HG03139 (cell line): ENCODE measurements around the gene HMGA1.

Source experiments
- ATAC-seq: cut with Tn5 transposase; IDR thresholded peaks from one replicate; pipeline ENCODE4 v1.9.1; 2021; ENCODE audit not compliant: unreplicated experiment

The HMGA1 gene

DNA sequence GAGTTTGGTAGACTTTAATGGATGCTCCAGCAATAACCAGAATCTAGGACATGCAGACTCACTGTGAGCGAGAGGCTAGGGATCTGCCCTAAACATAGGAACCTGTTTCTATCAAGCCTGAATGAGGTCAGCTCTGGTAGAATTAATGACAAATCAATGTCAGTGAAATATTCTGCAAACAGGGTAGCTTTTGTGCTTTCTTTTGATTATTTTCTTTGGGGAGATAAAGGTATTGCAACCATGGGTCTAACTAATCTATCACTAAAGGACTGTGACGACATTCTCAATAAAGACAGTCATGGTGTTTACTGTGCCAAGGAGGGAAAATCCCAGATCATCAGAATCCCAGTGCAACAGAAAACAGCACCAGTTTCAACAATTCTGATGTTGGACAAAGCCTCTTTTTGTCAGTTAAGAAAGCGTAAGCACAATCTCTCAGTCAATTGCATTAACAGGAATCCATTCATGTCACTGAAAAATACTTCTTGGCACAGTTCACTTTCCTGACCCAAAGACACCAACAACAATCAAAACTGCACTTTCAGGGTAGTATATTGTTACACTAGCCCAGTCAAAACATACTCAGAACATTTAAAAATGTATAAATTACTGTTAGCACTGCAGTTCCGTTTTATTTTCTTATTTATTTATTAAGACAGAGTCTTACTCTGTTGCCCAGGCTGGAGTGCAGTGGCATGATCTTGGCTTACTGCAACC is 48.9 kb downstream of the HMGA1 start:
- no peak for ATAC-seq

DNA sequence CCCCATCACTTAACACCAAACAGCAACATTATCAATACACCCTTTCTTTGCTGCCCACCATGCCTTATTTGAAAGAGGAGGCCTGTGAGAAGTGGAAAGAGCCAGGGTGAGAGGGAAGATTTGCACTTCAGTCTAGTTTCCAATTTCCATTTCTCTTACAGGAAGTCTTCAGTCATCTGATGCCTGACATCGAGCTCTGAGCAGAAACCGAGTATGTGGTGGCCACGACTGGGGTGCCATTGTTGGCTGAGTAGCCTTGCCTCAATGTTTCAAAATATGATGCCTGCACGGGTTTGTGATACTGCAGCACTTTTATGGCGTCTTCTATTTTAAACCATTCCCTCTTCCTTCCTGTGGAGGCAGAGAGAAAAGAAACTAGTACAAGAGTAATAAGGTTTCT is 51.9 kb downstream of the HMGA1 start:
- ATAC-seq: no peak

DNA sequence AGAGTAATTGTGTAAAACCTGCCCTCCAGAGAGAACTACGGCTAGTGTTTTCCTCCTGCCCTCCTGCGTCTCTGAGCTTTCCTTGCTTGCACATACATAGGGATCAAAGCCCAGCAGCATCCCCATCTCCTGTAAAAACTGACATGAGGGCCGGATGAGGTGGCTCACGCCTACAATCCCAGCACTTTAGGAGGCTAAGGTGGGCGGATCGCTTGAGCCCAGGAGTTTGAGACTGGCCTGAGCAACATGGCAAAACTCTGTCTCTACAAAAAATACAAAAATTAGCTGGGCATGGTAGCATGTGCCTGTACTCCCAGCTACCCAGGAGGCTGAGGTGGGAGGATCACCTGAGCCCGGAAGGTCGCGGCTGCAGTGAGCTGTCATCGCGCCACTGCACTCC is 52.5 kb downstream of the HMGA1 start:
- no peak for ATAC-seq

DNA sequence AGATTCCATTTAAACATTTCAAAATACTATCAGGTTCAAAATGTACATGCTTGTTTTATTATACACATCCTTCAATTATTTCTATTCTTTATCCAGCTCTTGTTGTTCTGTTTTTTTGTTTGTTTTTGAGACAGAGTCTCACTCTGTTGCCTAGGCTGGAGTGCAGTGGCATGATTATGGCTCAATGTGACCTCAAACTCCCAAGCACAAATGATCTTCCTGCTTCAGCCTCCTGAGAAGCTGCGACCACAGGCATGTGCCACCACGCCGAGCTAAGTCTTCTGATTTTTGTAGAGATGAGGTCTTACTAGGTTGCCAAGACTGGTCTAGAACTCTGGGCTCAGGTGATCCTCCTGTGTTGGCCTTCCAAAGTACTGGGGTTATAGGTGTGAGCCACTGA is 56.3 kb downstream of the HMGA1 start:
- no peak for ATAC-seq

DNA sequence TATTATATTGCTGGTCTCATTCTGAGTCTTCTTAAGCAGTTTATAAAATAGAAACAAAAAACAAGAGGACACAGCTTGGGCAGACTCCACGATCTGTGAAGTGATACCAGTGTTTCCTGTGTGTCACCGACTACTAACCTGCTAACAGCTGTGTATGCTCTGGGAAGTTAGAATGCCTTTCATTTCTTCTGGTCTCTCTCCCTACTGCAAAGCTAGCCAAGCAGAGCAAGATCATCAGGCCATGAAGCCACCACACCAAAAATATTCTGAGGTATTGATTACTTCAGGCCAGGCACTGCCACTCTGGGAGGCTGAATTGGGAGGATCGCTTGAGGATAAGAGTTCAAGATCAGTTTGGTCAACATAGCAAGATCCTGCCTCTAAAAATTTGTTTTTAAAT is 59.0 kb downstream of the HMGA1 start:
- peak; percentile 77 for ATAC-seq
